ENCODE data around the gene ZNF813. TPM values are rescaled to one million over a fixed set of nuclear protein-coding genes. Genes with fewer than 3 reads are reported as not detected.

Gene ZNF813
- total RNA-seq, 1 donor from 2014 or later: 2.2 TPM

- Mint-ChIP-seq H3K9me3 (ENCODE audit: low read depth) (peaks cover 14% of the 10 kb centered on the region), H3K36me3 (ENCODE audit: low read depth) (peaks cover 3% of the 10 kb centered on the region), H3K27ac (ENCODE audit: unreplicated experiment) (no peak overlapping the region), H3K4me3 (ENCODE audit: unreplicated experiment) (no peak overlapping the region), H3K4me1 (ENCODE audit: low read depth) (peaks cover 14% of the 10 kb centered on the region), H3K27me3 (ENCODE audit: low read depth) (no peaks in the 10 kb centered on the region)
- TF ChIP-seq CTCF (IDR thresholded peaks at IDR 0.05): no peak
- no peak for DNase-seq (ENCODE audit: low spot score)
Observed at GRCh38 chr19:53519446-53519845, 51.9 kb downstream of the ZNF813 start.

- H3K27me3 Mint-ChIP-seq (ENCODE audit: low read depth): no peaks in the 10 kb centered on the region
- H3K4me1 Mint-ChIP-seq (ENCODE audit: low read depth): peaks cover 14% of the 10 kb centered on the region
- H3K27ac Mint-ChIP-seq (ENCODE audit: unreplicated experiment): peak overlapping the region; percentile 80
- peaks cover 14% of the 10 kb centered on the region for H3K9me3 Mint-ChIP-seq (ENCODE audit: low read depth)
- H3K4me3 Mint-ChIP-seq (ENCODE audit: unreplicated experiment): peak overlapping the region; percentile 98
- TF ChIP-seq CTCF (IDR thresholded peaks at IDR 0.05): no peak
- H3K36me3 Mint-ChIP-seq (ENCODE audit: low read depth): peaks cover 4% of the 10 kb centered on the region
- no peak for DNase-seq (ENCODE audit: low spot score)
Observed at GRCh38 chr19:53520163-53520546, 52.6 kb downstream of the ZNF813 start.

- peaks cover 14% of the 10 kb centered on the region for H3K4me1 Mint-ChIP-seq (ENCODE audit: low read depth)
- H3K9me3 Mint-ChIP-seq (ENCODE audit: low read depth): peaks cover 19% of the 10 kb centered on the region
- DNase-seq (ENCODE audit: low spot score): no peak
- peak overlapping the region; percentile 80 for H3K27ac Mint-ChIP-seq (ENCODE audit: unreplicated experiment)
- no peaks in the 10 kb centered on the region for H3K27me3 Mint-ChIP-seq (ENCODE audit: low read depth)
- no peak for TF ChIP-seq CTCF (IDR thresholded peaks at IDR 0.05)
- H3K4me3 Mint-ChIP-seq (ENCODE audit: unreplicated experiment): peak overlapping the region; percentile 98
- H3K36me3 Mint-ChIP-seq (ENCODE audit: low read depth): peaks cover 6% of the 10 kb centered on the region
Observed at GRCh38 chr19:53520547-53521372, 53.2 kb downstream of the ZNF813 start.

- Mint-ChIP-seq H3K4me1 (ENCODE audit: low read depth) (peaks cover 14% of the 10 kb centered on the region), H3K36me3 (ENCODE audit: low read depth) (peaks cover 10% of the 10 kb centered on the region), H3K27me3 (ENCODE audit: low read depth) (no peaks in the 10 kb centered on the region), H3K27ac (ENCODE audit: unreplicated experiment) (peak overlapping the region; percentile 80), H3K9me3 (ENCODE audit: low read depth) (peaks cover 24% of the 10 kb centered on the region), H3K4me3 (ENCODE audit: unreplicated experiment) (peak overlapping the region; percentile 98)
- no peak for DNase-seq (ENCODE audit: low spot score)
- no peak for TF ChIP-seq CTCF (IDR thresholded peaks at IDR 0.05)
Observed at GRCh38 chr19:53521373-53522202, 54.1 kb downstream of the ZNF813 start.

- Mint-ChIP-seq H3K9me3 (ENCODE audit: low read depth) (peaks cover 14% of the 10 kb centered on the region), H3K36me3 (ENCODE audit: low read depth) (peaks cover 8% of the 10 kb centered on the region), H3K4me1 (ENCODE audit: low read depth) (peaks cover 10% of the 10 kb centered on the region), H3K4me3 (ENCODE audit: unreplicated experiment) (no peak overlapping the region), H3K27me3 (ENCODE audit: low read depth) (no peaks in the 10 kb centered on the region), H3K27ac (ENCODE audit: unreplicated experiment) (no peak overlapping the region)
- no peak for TF ChIP-seq CTCF (IDR thresholded peaks at IDR 0.05)
- DNase-seq (ENCODE audit: low spot score): no peak
Observed at GRCh38 chr19:53525922-53526321, 58.4 kb downstream of the ZNF813 start.
